ENCODE measurements around the gene KDM5B. TPM values are rescaled to one million over a fixed set of nuclear protein-coding genes. Genes with fewer than 3 reads are reported as not detected.

KDM5B gene
- total RNA-seq, 1 experiment from 2014 or later, result 44.6 TPM

GRCh38 chr1:202848191-202848542 lies 39.9 kb upstream of the KDM5B start:
- H3K9me3 ChIP-seq (ENCODE audit: control insufficient read depth in 1 of 2, insufficient read depth in 1 of 2, low read depth in 1 of 2, low read length in 2 of 2), result no peaks in the 10 kb centered on the region
- DNase-seq (ENCODE audit: low read depth, low spot score) (no peak), ATAC-seq (no peak)
- no peak overlapping the region for H3K4me3 ChIP-seq (replicated peaks in 1 of 2; ENCODE audit: low read depth in 1 of 2, low read length in 2 of 2)
- ChIA-PET POLR2A (no interaction called here), CTCF (no interaction called here), RAD21 (ENCODE audit: low non-redundant PET in 1 of 2, low total read pairs in 2 of 2, uncharacterized antibody in 2 of 2, unreplicated experiment in 2 of 2) (no interaction called here)
- H3K9ac ChIP-seq (ENCODE audit: low read length), result no peak overlapping the region
- no TSS peak for BruUV-seq (replicated peaks)
- H2AFZ ChIP-seq (ENCODE audit: low read depth, low read length, poor library complexity, severe bottlenecking), result no peak overlapping the region
- no peak overlapping the region for H3K4me2 ChIP-seq (ENCODE audit: low read length)
- H3K4me1 ChIP-seq (ENCODE audit: control insufficient read depth in 1 of 2, insufficient read depth in 2 of 2, low read length in 2 of 2), result peaks cover 0 to 4% of the 10 kb centered on the region in 2 experiments; a peak in 2 of 4 replicates
- H3K79me2 ChIP-seq (ENCODE audit: insufficient read depth, low read length), result no peaks in the 10 kb centered on the region
- H3K9me2 ChIP-seq (ENCODE audit: insufficient read depth), result no peaks in the 10 kb centered on the region
- TF ChIP-seq FOSL1 (IDR thresholded peaks at IDR 0.05; ENCODE audit: low read depth), result no peak
- no peak for TF ChIP-seq SIN3A (IDR thresholded peaks at IDR 0.05; ENCODE audit: low read depth)
- TF ChIP-seq MAX (IDR thresholded peaks at IDR 0.05), result no peak
- TF ChIP-seq TCF7L2 (IDR thresholded peaks at IDR 0.05; ENCODE audit: borderline replicate concordance, extremely low read depth, insufficient read depth, insufficient read length), result no peak
- TF ChIP-seq SP1 (IDR thresholded peaks at IDR 0.05; ENCODE audit: low read depth), result no peak
- no peak for TF ChIP-seq JUND (IDR thresholded peaks at IDR 0.05)
- no peak for TF ChIP-seq ZNF274 (IDR thresholded peaks at IDR 0.05; ENCODE audit: low read depth, low read length)
- no peak for TF ChIP-seq SRF (IDR thresholded peaks at IDR 0.05; ENCODE audit: low read depth)
- no peak for TF ChIP-seq POLR2AphosphoS5 (IDR thresholded peaks at IDR 0.05; ENCODE audit: low read depth, low read length)
- TF ChIP-seq YY1 (IDR thresholded peaks at IDR 0.05; ENCODE audit: extremely low read depth, insufficient replicate concordance, low read depth, low read length), result no peak
- H3K27me3 ChIP-seq (ENCODE audit: insufficient read depth, low read length), result no peaks in the 10 kb centered on the region
- intact Hi-C loops (cut with micrococcal nuclease), result no loop called here
- no peaks in the 10 kb centered on the region for H4K20me1 ChIP-seq (ENCODE audit: insufficient read depth)
- no peaks in the 10 kb centered on the region for H3K36me3 ChIP-seq (ENCODE audit: control insufficient read depth in 1 of 2, insufficient read depth in 2 of 2, low read length in 2 of 2)
- no peak overlapping the region for H3K27ac ChIP-seq (ENCODE audit: low read depth, low read length)

DNA sequence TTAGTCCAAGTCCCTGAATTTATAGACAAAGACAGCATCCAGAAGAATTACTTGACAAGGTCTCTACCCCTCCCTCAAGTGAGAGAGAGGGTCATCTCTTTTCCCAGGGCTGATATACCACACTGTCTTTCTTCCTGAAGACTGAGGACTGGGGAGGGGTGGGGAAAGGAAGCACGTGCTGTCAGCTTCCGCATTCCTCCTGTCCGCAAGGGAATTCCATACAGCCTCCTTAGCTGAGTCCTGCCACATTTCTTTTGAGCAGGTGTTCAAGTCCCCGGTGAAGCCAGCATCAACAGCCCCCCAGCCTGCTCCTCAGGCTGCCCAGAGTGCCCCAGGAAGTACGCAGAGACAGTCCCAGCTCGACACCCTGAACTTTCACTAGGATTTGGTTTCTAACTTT lies 36.7 kb upstream of the KDM5B start:
- ChIA-PET POLR2A (no interaction called here), CTCF (no interaction called here), RAD21 (ENCODE audit: low non-redundant PET in 1 of 2, low total read pairs in 2 of 2, uncharacterized antibody in 2 of 2, unreplicated experiment in 2 of 2) (no interaction called here)
- intact Hi-C loops (cut with micrococcal nuclease), result no loop called here
- TF ChIP-seq, protein P1, sequence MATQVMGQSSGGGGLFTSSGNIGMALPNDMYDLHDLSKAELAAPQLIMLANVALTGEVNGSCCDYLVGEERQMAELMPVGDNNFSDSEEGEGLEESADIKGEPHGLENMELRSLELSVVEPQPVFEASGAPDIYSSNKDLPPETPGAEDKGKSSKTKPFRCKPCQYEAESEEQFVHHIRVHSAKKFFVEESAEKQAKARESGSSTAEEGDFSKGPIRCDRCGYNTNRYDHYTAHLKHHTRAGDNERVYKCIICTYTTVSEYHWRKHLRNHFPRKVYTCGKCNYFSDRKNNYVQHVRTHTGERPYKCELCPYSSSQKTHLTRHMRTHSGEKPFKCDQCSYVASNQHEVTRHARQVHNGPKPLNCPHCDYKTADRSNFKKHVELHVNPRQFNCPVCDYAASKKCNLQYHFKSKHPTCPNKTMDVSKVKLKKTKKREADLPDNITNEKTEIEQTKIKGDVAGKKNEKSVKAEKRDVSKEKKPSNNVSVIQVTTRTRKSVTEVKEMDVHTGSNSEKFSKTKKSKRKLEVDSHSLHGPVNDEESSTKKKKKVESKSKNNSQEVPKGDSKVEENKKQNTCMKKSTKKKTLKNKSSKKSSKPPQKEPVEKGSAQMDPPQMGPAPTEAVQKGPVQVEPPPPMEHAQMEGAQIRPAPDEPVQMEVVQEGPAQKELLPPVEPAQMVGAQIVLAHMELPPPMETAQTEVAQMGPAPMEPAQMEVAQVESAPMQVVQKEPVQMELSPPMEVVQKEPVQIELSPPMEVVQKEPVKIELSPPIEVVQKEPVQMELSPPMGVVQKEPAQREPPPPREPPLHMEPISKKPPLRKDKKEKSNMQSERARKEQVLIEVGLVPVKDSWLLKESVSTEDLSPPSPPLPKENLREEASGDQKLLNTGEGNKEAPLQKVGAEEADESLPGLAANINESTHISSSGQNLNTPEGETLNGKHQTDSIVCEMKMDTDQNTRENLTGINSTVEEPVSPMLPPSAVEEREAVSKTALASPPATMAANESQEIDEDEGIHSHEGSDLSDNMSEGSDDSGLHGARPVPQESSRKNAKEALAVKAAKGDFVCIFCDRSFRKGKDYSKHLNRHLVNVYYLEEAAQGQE (IDR thresholded peaks at IDR 0.05; ENCODE audit: low read depth), result no peak
- TF ChIP-seq SRF (IDR thresholded peaks at IDR 0.05; ENCODE audit: low read depth) (no peak), POLR2A (IDR thresholded peaks at IDR 0.05; ENCODE audit: borderline replicate concordance, extremely low read depth, insufficient read depth, insufficient read length) (no peak), ZBTB33 (IDR thresholded peaks at IDR 0.05; ENCODE audit: extremely low read depth, insufficient replicate concordance, low read length) (no peak), CEBPB (IDR thresholded peaks at IDR 0.05; ENCODE audit: low read depth) (no peak)
- DNase-seq (ENCODE audit: low read depth, low spot score) (no peak), ATAC-seq (no peak)
- Histone ChIP-seq H3K4me1 (ENCODE audit: control insufficient read depth in 1 of 2, insufficient read depth in 2 of 2, low read length in 2 of 2) (no peaks in the 10 kb centered on the region), H3K27ac (ENCODE audit: low read depth, low read length) (no peak overlapping the region), H3K27me3 (ENCODE audit: insufficient read depth, low read length) (no peaks in the 10 kb centered on the region), H4K20me1 (ENCODE audit: insufficient read depth) (no peaks in the 10 kb centered on the region), H3K79me2 (ENCODE audit: insufficient read depth, low read length) (no peaks in the 10 kb centered on the region), H3K4me3 (replicated peaks in 1 of 2; ENCODE audit: low read depth in 1 of 2, low read length in 2 of 2) (no peak overlapping the region), H2AFZ (ENCODE audit: low read depth, low read length, poor library complexity, severe bottlenecking) (no peak overlapping the region), H3K9me2 (ENCODE audit: insufficient read depth) (no peaks in the 10 kb centered on the region), H3K36me3 (ENCODE audit: control insufficient read depth in 1 of 2, insufficient read depth in 2 of 2, low read length in 2 of 2) (no peaks in the 10 kb centered on the region), H3K9me3 (ENCODE audit: control insufficient read depth in 1 of 2, insufficient read depth in 1 of 2, low read depth in 1 of 2, low read length in 2 of 2) (no peaks in the 10 kb centered on the region), H3K9ac (ENCODE audit: low read length) (no peak overlapping the region), H3K4me2 (ENCODE audit: low read length) (no peak overlapping the region)
- BruUV-seq (replicated peaks), result no TSS peak

All from HCT116 (cell line).